ENCODE data around the gene CHMP2A.

The CHMP2A gene

GRCh38 chr19:58569943-58570670 is 15.2 kb upstream of the CHMP2A start:
- DNase-seq, result no peak

DNA sequence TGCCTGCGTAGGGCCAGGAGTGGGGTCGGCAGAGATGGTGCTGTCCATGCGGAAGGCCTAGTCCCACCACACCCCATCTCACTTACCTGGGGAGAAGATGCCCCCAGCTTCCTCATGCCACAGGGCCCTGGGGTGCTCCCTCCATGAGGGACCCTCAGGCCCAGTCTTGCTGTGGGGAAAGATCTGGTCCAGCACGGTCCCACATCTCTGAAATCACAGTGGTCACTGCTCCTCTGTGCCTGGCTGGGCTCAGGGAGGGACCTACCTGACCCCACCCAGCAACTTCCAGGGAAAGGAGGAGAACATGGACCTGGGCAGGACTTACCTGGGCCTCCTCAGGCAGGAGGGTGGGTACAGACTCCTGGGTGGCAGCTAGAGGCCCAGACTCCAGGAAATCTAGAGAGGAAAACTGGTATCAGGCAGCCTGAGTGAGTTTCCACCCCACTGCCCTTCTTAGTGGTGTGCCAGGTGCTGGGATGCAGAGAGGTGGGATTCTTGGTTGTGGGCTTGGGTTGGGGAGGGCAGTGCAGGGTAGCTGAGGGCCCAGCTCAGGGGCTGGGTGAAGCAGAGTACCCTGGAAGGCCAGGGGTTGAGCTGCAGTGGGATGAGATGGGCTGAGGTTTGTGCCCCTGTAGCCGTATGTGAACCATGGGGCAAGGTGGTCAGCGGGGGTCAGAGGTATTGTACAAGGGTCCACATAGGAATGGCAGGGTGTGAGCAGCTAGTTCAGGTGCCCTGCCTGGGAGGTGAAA is 14.5 kb upstream of the CHMP2A start:
- DNase-seq, result no peak

- no peak for DNase-seq
Measured at GRCh38 chr19:58568453-58569130, 13.7 kb upstream of the CHMP2A start.

DNA sequence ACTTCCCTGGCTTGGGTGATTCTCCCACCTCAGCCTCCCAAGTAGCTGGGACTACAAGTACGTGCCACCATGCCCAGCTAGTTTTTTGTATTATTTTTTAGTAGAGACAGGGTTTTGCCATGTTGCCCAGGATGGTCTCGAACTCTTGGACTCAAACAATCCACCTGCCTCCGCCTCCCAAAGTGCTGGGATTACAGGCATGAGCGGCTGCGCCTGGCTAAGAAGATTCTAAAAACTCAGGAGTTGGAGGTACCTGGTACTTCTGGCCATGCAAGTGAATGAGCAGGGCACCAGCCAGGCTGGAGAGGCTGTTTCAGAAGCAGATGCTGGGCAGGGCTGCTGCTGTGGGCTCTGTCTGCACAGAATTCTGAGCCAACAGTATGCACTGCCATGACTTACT is 12.1 kb upstream of the CHMP2A start:
- DNase-seq, result no peak

DNA sequence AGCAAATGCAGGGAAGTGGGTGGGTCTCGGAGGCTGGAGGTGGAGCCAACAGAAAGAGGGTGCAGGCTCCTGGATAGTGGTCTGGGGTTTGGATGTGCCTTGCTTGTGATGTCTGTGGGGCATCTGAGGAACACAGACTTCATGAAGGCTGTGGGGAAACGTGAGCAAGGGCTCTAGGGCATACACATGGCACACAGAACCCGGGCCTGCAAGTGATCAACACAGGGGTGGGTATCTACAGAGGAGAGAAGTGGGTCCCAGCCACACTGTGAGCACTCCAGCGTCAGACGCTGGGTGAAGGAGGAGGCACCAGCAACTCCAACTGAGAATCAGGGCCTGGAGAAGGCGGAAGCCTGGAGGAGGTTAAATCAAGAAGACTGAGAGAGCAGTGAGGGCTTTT is 8.9 kb upstream of the CHMP2A start:
- no peak for DNase-seq

DNA sequence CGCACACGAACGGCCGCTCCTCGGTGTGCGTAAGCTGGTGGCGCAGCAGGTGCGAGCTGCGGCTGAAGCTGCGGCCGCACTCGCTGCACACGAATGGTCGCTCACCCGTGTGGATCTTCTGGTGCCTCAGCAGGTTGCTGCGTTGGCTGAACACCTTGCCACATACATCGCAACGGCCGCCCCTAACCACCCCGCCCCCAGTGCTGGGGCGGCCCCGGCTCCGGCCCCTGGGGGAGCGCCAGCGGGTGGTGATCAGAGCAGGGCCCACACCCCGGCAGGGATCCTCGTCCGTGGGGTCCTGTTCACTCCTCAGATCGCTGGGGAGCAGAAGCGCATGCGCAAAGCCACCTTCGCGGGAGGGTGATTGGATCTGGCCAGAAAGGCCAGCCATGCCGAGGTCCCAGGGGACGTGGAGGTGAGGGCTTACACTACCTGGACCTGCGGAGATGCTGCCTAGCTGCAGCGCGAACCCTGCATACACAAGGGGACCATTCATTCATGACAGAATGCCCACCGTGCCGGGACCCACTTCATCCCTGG is 8.2 kb upstream of the CHMP2A start:
- no peak for DNase-seq

DNA sequence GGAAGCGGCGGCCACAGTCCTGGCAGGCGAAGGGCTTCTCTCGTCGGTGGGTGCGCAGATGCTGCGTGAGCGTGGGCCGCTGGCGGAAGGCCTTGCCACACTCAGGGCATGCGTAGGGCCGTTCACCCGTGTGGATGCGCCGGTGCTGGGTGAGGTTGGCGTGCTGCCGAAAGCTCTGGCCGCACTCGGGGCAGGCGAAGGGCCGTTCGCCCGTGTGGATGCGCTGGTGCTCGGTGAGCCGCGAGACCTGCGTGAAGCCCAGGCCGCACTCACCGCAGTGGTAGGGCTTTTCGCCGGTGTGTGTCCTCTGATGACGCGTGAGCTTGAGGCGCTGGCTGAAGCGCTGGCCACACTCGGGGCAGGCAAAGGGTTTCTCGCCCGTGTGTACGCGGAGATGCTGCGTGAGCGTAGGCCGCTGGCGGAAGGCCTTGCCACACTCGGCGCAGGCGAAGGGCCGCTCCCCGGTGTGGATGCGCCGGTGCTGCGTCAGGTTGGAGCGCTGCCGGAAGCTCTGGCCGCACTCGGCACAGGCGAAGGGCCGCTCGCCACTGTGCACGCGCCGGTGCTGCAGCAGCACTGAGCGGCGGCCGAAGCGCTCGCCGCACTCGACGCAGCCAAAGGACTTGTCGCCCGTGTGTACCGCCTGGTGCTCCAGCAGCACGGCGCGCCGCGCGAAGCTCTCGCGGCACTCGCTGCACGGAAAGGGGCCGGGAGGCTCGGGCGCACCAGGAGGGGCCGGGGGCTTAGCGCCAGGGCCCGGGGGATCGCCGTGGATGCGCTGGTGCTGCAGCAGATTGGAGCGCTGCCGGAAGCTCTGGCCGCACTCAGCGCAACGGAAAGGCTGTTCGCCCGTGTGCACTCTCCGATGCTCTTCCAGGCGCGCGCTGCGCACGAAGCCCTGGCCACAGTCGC is 7.5 kb upstream of the CHMP2A start:
- DNase-seq, result no peak

DNA sequence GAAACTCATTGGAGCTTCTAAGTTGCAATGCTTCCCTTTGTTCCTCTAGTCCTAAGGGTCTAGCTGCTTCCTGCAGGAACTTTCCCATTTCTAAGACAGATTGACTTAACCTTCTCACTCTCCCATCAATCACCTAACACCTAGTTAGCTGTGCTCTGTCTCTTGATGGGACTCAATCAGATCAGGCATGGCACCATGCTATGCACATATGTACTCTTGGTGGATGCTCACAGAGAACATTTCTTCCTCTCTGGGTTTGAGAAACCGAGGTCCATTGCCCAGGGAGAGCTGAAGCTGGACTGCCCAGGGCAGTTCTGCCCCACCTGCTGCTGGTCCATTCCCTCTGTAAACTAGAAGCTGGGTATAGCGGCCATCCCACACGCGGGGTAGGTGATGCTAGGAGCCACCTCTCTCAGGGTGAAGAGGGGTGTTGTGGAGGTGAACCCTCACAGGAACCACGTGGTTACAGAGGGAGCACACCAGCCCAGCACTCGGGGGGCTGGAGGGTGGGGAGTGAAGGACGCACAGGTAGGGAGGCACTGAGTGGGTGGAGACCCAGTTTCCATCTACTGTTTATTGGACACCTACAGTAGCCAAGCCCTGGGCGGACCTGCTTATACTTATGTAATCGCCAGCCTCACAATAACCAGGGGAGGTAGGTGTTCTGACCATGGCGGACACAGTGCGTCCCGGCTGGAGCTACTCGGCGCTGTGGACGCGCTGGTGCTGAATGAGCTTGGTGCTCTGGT is 6.6 kb upstream of the CHMP2A start:
- no peak for DNase-seq

DNA sequence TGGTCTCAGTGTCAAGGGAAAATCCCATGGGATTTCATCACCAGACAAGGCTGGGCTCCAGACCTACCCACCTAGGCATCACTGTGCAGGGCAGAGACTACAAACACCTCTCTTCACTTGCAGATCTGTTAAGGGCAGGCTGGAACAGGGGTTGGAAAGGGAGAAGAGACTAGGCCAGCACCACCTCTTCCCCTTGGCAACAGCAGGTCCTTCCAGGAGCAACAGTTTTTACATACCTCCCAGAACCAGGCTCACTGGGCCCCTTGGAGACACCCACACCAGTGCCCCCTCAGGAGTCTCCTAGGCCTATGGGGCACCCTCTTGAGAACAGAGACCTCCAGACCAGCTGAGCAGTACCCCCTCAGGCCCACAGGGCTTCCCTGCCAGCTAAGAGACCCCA is 6.0 kb upstream of the CHMP2A start:
- no peak for DNase-seq

DNA sequence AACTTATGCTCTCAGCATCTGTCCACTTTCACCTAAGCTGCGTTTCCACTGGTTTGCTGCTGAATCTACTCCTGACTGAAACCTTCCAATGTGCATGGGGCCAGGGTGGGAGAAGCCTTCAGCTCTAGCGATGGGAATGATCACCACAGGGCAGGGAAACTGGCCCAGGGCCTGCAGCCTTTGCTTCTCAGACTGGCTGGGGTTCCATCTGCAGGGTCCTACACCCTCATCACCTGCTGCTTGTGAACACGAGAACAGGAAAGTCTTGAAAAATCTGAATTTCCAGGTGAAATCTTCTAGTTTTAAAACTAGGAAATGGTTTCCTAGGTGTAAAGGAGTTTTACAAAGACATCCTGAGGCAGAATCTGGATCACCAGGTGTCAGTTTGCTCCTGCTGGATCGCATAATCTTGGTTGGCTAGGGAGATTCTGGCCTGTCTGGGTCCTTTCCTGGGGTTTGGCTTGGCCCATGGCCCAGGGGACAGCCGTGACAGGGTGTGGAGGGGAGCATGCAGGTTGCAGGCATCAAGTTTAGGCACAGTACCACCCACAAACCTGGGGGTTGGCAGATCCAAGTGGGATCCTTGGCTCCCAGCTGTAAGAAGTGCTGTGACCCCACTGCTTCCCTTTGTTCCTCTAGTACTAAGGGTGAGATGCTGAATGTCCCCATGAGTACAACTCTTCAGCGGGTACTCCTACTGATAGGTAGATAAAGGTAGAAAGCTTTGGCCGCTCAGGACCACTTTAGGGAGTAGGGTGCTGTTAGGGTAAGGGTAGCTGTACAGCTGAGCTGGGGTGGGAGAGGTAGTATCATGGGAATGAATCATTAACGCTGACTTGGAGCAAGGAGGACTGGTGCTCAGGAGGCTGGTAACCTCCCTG is 5.3 kb upstream of the CHMP2A start:
- no peak for DNase-seq

- DNase-seq, result no peak
Measured at GRCh38 chr19:58559275-58560006, 4.5 kb upstream of the CHMP2A start.

DNA sequence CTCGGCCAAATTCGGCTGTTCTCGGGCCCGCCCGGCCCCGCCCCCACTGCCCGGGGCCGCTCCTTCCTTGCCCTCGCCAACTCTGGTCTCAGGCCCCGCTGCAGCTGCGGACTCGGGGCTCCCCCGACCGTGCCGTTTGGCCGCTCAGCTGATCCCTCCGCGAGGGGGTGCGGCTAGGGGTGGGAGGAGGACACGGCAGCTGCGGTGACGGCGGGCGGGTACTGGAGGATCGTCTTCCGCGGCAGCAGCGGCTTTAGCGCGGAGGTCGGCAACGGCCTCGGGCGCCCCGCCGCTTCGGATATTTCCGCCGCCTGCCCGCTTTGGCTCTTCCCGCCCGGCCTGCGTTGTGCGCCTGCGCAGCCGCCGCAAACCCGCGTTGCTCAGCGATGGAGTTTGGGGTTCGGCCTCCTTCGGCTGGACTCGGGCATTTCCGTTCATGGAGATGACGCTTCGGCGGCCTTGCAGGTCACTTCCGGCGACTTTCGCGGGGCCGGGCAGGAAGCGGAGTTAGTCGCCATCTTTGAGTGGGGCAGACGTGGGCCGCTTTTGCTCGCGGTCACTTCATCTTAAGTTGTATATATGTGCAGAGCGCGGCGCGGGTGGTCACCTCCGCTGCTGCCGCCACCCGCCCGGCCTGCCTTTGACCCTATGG is 3.8 kb upstream of the CHMP2A start:
- DNase-seq, result no peak

GRCh38 chr19:58558066-58558622 is 3.2 kb upstream of the CHMP2A start, which contains the start of gene UBE2M:
UBE2M (minus strand) TSS chr19:58558611; CDS start chr19:58558381, 230 bp downstream.
- no peak for DNase-seq

GRCh38 chr19:58557221-58558065 is 2.5 kb upstream of the CHMP2A start:
- no peak for DNase-seq

DNA sequence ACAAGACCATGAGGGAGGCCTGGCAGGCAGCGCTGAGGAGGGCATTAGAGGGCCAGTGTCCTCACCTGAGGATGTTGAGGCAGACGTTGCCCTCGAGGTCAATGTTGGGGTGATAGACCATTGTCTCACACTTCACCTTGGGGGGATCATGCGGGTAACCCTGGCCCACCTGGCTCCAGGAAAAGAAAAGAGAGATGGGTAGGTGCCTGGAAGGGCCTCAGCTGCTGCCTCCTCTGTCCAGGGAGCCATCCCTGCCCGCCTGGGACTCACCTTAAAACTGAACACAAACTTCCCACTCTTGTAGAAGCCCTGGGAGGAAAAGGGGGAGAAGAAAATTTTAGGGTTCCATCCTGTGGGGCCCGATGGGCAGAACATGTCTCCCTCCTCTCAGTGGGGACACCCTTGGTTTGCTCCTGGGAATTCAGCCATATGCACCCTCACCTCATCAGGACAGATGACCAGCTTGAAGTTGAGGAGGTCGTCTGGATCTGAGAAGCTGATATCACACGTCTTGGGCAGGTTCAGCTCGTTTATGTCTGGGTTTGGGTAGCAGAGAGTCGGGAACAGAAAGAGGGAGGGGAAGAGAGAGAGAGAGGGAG is 1.8 kb upstream of the CHMP2A start:
- DNase-seq, result no peak

DNA sequence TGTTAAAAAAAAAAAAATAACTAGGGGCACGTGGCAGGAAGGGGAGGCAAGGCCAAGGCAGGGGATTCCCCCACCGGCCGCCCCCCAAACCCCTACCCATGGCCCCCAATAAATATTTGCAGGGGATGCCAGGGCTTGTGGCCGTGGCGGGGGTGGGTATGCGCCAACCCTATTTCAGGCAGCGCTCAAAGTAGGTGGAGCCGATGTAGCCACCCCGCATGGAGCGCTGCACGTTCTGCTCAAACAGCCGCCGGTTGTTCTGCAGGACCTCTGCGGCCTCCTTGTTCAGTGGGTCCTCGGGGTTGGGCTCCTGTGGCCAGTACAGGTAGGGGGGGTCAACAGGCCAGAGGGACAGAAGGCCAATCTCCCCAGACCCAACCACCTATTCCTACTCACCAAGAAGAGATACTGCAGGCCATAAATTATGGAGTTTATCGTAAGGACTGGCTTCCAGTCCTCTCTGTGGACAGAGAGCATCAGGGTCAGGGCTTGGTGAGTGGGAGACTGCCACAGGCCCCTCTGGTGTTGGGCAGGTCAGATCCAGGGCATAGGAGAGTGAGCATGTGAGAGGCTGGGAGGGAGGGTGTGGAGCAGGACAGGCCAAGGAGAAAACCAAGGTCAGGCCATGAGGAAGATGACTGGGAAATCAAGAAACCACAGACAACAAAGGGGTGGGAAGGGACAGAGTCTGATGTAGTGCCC is 1.2 kb upstream of the CHMP2A start:
- DNase-seq, result no peak

GRCh38 chr19:58555369-58555885 is 522 bp upstream of the CHMP2A start:
- DNase-seq, result no peak
